ENCODE results near the gene RPL4. TPM values are rescaled to one million over a fixed set of nuclear protein-coding genes. Genes with fewer than 3 reads are reported as not detected.
"Not testable (repeated sequence)": the region's sequence is repeated elsewhere in the genome, so short reads cannot be mapped to it uniquely, and the experiment has no call there.

RPL4 gene
- total RNA-seq, 1 experiment from 2014 or later = 2,320 TPM

GRCh38 chr15:66502491-66502890, 2.2 kb downstream of the RPL4 start:
- intact Hi-C loops (cut with micrococcal nuclease; ENCODE audit: unreplicated experiment) = loop anchor here (10.0 kb wide), 1 partner anchor 598 kb away; no protein-coding TSS in a partner anchor

DNA sequence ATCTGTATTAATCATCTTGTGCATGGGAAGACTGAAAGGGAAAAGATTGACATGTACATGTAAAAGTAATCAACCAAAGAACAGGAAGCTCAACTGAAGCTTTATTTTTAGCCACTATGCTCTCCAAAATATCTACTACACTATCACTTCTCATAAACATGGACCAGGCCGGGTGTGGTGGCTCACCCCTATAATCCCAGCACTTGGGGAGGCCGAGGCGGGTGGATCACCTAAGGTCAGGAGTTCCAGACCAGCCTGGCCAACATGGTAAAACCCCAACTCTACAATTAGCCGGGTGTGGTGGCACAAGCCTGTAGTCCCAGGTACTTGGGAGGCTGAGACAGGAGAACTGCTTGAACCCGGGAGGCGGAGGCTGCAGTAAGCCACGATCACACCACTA, 4.3 kb downstream of the RPL4 start:
- H3K4me3 ChIP-seq; DNase-seq; BruUV-seq (replicated peaks); H3K4me2 ChIP-seq; H3K27me3 ChIP-seq (ENCODE audit: insufficient read depth, low read depth); H3K9me3 ChIP-seq (ENCODE audit: insufficient read depth, low read depth); H2AFZ ChIP-seq; POLR2A ChIA-PET (ENCODE audit: unreplicated experiment); H3K9me2 ChIP-seq (ENCODE audit: insufficient read depth): not testable (repeated sequence)
- peaks cover 72% of the 10 kb centered on the region for H3F3A ChIP-seq (ENCODE audit: insufficient read depth, low read depth)
- H4K20me1 ChIP-seq (ENCODE audit: insufficient read depth) = peaks cover 57% of the 10 kb centered on the region
- peaks cover 48% of the 10 kb centered on the region for H3K36me3 ChIP-seq (ENCODE audit: low read depth)
- intact Hi-C loops (cut with micrococcal nuclease; ENCODE audit: unreplicated experiment) = loop anchor here (10.0 kb wide), 1 partner anchor 596 kb away; no protein-coding TSS in a partner anchor
- 0 out of 2 replicates have a peak overlapping the region, but pooled peaks have one; percentile 14 for H3K27ac ChIP-seq
- CTCF ChIA-PET = interaction anchor here (0.6 kb wide), 1 partner anchor 342 kb away, joined by 10 read pairs; no protein-coding TSS in a partner anchor
- peaks cover 66% of the 10 kb centered on the region for H3K79me2 ChIP-seq (ENCODE audit: low read depth)
- peaks cover 25% of the 10 kb centered on the region for H3K4me1 ChIP-seq (replicated peaks; ENCODE audit: insufficient read depth)

More at GRCh38 chr15:66502491-66502890, 2.2 kb downstream of the RPL4 start:
- peaks cover 15% of the 10 kb centered on the region for H3K4me1 ChIP-seq (replicated peaks; ENCODE audit: insufficient read depth)
- peaks cover 71% of the 10 kb centered on the region for H3K79me2 ChIP-seq (ENCODE audit: low read depth)
- CTCF ChIA-PET = no interaction called here
- POLR2A ChIA-PET (ENCODE audit: unreplicated experiment) = no interaction called here
- no peaks in the 10 kb centered on the region for H3K27me3 ChIP-seq (ENCODE audit: insufficient read depth, low read depth)
- no peak overlapping the region for H2AFZ ChIP-seq
- H3F3A ChIP-seq (ENCODE audit: insufficient read depth, low read depth) = peaks cover 71% of the 10 kb centered on the region
- peaks cover 57% of the 10 kb centered on the region for H4K20me1 ChIP-seq (ENCODE audit: insufficient read depth)
- TF ChIP-seq, protein P1, sequence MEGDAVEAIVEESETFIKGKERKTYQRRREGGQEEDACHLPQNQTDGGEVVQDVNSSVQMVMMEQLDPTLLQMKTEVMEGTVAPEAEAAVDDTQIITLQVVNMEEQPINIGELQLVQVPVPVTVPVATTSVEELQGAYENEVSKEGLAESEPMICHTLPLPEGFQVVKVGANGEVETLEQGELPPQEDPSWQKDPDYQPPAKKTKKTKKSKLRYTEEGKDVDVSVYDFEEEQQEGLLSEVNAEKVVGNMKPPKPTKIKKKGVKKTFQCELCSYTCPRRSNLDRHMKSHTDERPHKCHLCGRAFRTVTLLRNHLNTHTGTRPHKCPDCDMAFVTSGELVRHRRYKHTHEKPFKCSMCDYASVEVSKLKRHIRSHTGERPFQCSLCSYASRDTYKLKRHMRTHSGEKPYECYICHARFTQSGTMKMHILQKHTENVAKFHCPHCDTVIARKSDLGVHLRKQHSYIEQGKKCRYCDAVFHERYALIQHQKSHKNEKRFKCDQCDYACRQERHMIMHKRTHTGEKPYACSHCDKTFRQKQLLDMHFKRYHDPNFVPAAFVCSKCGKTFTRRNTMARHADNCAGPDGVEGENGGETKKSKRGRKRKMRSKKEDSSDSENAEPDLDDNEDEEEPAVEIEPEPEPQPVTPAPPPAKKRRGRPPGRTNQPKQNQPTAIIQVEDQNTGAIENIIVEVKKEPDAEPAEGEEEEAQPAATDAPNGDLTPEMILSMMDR (conservative IDR thresholded peaks at IDR 0.05) = no peak
- no peak for TF ChIP-seq EZH2 (IDR thresholded peaks at IDR 0.05; ENCODE audit: low read depth)
- peak overlapping the region; percentile 85 for H3K4me2 ChIP-seq
- H3K9me3 ChIP-seq (ENCODE audit: insufficient read depth, low read depth) = no peaks in the 10 kb centered on the region
- H3K27ac ChIP-seq = peak overlapping the region; percentile 91; the same call in 1 of the 2 replicates
- no peaks in the 10 kb centered on the region for H3K9me2 ChIP-seq (ENCODE audit: insufficient read depth)
- no TSS peak for BruUV-seq (replicated peaks)
- DNase-seq = no peak
- H3K36me3 ChIP-seq (ENCODE audit: low read depth) = peaks cover 45% of the 10 kb centered on the region
- peak overlapping the region; percentile 100; the same call in 1 of the 2 replicates for H3K4me3 ChIP-seq

DNA sequence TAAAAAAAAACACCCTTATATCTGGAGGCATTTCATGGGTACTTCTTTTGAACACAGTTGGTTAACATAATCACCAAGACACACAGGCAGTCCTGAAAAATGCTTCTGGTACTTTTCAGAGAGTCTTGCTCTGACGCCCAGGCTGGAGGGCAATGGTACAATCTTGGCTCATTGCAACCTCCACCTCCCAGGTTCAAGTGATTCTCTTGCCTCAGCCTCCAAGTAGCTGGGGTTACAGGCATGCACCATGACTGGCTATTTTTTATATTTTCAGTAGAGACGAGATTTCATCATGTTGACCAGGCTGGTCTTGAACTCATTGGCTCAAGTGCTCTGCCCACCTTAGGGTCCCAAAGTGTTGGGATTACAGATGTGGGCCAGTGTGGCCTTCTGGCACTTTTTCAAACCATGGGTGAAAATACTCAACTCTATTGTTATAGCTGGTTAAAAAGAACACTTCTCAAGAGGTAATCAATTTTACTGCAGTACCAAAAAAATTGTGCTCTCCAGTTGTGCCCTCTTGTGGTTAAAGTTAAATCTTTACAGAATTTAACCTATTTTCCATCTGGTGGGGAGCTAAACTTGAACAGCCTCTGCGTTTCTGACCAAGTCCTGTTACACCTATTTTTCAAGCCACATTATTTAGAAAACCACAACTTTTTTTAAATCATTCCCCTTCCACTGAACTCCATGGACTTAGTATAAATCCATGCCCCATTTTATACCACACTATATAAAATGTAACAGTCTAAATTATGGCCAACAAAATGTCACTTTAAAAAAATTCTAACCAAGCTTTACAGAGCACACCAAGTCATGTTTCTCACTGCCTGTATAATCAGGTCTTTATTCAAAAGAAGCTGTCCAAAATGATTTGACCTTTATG, 5.9 kb downstream of the RPL4 start:
- H3K4me2 ChIP-seq = peak overlapping the region; percentile 90; the same call in 1 of the 2 replicates
- H3K79me2 ChIP-seq (ENCODE audit: low read depth) = peaks cover 57% of the 10 kb centered on the region
- H3K9me3 ChIP-seq (ENCODE audit: insufficient read depth, low read depth) = no peaks in the 10 kb centered on the region
- H3K4me1 ChIP-seq (replicated peaks; ENCODE audit: insufficient read depth) = peaks cover 25% of the 10 kb centered on the region
- peak overlapping the region; percentile 77 for H3K27ac ChIP-seq
- TF ChIP-seq, protein P1 (conservative IDR thresholded peaks at IDR 0.05) = peak; percentile 55
- no peak for TF ChIP-seq EZH2 (IDR thresholded peaks at IDR 0.05; ENCODE audit: low read depth)
- no TSS peak for BruUV-seq (replicated peaks)
- no peak overlapping the region for H3K4me3 ChIP-seq
- ChIA-PET POLR2A (ENCODE audit: unreplicated experiment) (interaction anchor here (0.5 kb wide), 1 partner anchor 597 kb away, joined by 5 read pairs; no protein-coding TSS in a partner anchor), CTCF (interaction anchor here (0.6 to 1.6 kb wide), 6 partner anchors 14 to 212 kb away, joined by 3 to 13 read pairs (median 3); partner anchors contain the start of gene MAP2K1)
- H3K36me3 ChIP-seq (ENCODE audit: low read depth) = peaks cover 44% of the 10 kb centered on the region
- peaks cover 63% of the 10 kb centered on the region for H3F3A ChIP-seq (ENCODE audit: insufficient read depth, low read depth)
- no peaks in the 10 kb centered on the region for H3K9me2 ChIP-seq (ENCODE audit: insufficient read depth)
- no peak for DNase-seq
- H4K20me1 ChIP-seq (ENCODE audit: insufficient read depth) = peaks cover 57% of the 10 kb centered on the region
- intact Hi-C loops (cut with micrococcal nuclease; ENCODE audit: unreplicated experiment) = loop anchor here (5.0 to 10.0 kb wide), 2 partner anchors 41 to 884 kb away; partner anchors contain the start of gene INTS14
- no peak overlapping the region for H2AFZ ChIP-seq
- no peaks in the 10 kb centered on the region for H3K27me3 ChIP-seq (ENCODE audit: insufficient read depth, low read depth)
